GM19463 (cell line): ENCODE measurements around the gene KCNH1.
"Not testable (repeated sequence)": the region's sequence is repeated elsewhere in the genome, so short reads cannot be mapped to it uniquely, and the experiment has no call there.

ENCODE experiments used
- ATAC-seq: cut with Tn5 transposase; IDR thresholded peaks from one replicate; pipeline ENCODE4 v1.9.1; 2021; ENCODE audit warnings: mild to moderate bottlenecking, moderate library complexity; ENCODE audit not compliant: unreplicated experiment

The KCNH1 gene

DNA sequence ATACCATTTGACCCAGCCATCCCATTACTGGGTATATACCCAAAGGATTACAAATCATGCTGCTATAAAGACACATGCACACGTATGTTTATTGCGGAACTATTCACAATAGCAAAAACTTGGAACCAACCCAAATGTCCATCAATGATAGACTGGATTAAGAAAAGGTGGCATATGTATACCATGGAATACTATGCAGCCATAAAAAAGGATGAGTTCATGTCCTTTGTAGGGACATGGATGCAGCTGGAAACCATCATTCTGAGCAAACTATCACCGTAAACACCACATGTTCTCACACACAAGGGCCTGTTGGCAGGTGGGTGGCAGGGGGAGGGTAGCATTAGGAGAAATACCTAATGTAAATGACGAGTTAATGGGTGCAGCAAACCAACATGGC, 472.4 kb downstream of the KCNH1 start:
- not testable (repeated sequence) for ATAC-seq

- no peak for ATAC-seq
Measured at GRCh38 chr1:210657806-210658205, 476.1 kb downstream of the KCNH1 start.

DNA sequence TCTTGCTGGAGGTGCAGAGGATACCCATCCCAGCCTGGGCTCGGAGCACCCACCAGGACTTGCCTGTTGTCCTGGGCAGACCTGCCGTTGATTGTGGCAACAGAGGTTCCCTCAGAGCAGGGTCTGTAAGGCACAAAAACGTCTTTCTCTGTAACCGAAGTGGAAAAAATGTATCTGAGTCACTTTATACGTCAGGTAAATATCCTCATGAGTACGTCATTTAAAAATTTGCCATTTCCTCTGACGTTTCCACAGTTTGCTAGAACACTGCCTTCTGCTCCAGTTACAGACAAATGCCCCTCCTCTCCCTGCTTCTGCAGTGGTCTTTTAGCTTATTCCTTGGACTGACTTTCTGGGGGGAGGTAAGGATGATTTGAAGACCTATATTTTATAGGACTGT, 478.4 kb downstream of the KCNH1 start:
- no peak for ATAC-seq

- no peak for ATAC-seq
Measured at GRCh38 chr1:210654176-210654981, 479.6 kb downstream of the KCNH1 start.

- ATAC-seq: no peak
Measured at GRCh38 chr1:210653771-210654170, 480.2 kb downstream of the KCNH1 start.

GRCh38 chr1:210652329-210652954, 481.5 kb downstream of the KCNH1 start:
- ATAC-seq: no peak

DNA sequence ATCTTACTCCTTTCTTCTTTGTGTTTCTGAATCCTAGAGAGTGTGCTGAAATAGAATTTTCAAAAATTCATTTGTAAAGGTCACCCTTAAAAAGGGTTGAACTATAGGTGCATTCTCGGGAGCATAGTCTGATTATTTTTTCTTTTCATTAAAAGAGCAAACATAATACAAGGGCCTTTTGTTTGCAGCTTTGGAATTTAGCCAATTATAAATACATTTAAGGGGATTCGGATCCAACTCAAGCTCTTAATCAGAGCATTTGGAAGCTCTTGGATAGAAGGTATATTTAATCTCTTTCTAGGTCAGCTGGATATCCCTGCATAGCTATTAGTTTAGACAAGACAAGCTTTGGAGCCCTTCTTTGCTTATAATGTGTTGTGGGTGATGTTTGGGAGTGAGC, 483.5 kb downstream of the KCNH1 start:
- no peak for ATAC-seq

DNA sequence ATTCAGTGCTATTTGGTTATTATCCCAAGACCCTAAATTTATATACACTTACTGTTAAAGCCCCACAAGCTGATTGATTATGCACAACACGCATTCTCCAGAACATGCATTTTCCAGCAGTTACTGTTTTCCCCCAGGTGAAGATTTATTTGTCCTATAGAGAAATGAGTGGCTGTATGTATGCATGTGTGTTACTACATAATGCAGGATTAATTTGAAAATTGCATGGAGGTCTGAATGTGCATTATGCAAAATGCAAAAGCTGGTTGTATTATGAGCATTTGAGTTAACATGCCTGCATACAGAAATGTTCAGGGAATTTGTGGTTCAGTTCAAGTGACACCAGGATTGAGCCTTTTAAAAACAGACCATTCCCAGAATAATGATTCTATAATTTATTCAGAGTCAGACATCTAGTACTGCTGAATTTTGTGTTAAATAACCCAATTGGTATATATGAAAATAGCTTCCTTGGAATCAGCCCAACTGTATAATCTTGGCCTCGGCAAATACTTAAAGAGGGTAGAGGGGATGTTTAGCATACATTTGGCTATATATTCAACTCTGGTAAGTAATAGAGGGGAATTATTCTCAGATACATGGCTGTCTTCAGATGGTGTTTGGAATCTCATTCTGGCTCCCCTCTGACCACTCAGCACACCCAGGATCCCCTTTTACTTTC, 485.2 kb downstream of the KCNH1 start:
- ATAC-seq: no peak

- no peak for ATAC-seq
Measured at GRCh38 chr1:210647406-210648333, 486.3 kb downstream of the KCNH1 start.

GRCh38 chr1:210646258-210646616, 487.7 kb downstream of the KCNH1 start:
- ATAC-seq: no peak

GRCh38 chr1:210645582-210646257, 488.2 kb downstream of the KCNH1 start:
- no peak for ATAC-seq

DNA sequence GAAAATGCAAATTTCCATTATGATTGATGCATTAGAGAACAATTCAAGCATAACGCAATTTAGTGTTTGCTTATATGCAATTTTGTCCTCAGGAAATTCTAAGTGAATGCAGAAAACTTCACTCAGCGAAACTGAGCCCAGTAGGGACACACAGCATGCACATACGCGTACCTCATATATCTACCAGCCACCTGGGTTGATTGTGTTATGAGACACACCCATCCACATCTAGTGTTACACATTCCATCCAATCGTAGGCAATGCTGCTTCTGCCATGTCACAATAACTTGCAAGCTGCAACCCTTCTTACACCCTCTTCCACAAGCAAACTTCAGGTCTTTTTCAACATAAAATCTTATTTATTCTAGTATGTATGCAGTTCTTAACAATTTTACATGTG, 492.4 kb downstream of the KCNH1 start:
- no peak for ATAC-seq

DNA sequence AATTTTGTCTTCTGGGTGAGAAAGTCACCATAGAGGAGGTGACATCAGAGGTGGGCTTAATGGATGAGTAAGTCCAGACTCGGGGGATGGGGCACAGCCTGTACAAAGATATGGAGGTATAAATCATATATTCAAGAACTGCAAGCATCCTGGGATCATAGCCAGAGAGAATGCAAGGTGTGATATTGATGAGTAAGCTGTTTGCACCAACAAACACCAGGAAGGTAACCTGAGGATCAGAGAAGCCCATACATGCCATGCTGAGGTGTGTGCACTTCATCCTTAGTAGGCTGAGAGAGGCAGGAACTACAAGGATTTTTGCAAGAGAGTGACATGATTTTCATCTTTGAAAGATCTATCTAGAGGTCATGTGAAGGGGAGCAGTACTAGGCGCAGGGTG, 498.8 kb downstream of the KCNH1 start:
- ATAC-seq: no peak

DNA sequence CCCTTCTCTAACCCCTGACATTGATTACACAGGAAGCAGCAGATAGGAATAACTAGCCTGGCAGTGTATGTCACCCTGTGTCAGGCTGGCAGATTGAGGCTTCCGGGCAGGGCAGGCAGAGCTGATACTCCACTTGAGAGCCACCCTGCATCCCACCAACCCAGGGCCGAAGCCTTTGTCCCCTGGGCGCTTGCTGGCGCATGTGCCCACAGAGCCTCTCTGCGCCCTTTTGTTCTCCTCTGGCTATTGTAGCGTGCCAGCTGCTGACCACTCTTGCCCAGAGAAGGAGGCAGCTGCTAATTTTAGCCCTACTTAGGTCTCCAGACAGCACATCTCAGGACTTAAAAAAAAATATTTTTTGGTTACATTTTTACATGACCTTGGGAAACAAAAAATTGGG, 500.3 kb downstream of the KCNH1 start:
- ATAC-seq: no peak

DNA sequence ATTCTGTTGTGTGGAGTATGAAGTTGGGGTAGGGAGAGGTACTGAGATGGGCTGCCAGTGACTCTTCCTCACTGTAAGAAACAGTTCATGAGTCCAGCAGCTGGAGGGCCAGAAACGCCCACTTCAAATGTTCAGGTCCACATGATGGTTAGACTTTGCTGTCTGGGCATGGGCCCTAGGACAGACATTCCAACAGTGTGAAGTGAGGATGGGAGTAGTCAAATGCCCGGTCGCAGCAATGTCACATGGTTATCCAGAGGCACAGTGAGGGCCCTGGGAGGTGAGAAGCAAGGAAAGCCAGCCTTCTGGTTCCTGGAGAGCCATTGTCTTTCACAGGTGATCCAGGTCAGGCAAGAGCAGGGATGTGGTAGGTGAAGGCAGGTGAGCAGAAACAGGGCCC, 500.8 kb downstream of the KCNH1 start:
- ATAC-seq: no peak

- ATAC-seq: no peak
Measured at GRCh38 chr1:210631399-210631798, 502.5 kb downstream of the KCNH1 start.

DNA sequence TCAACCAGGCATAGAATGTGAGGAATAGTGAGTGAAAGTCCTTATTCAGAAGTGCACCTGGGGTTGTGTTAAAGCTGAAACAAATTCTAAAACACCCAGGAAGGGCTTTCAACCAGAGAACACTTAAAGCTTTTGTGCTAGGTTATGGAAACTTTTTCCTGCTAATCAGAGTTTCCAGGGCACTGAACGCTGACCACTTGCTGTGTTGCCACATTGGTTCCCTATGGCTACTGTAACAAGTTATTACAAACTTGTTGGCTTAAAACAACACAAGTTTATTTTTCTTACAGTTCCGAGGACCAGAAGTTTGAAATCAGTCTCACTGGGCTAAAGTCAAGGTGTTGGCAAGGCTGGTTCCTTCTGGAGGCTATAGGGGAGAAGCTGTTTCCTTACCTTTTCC, 504.7 kb downstream of the KCNH1 start:
- no peak for ATAC-seq

GRCh38 chr1:210627755-210628154, 506.2 kb downstream of the KCNH1 start:
- no peak for ATAC-seq
